GM19395 (cell line): ENCODE measurements around the gene MPPED2.

Experiments
- ATAC-seq: cut with Tn5 transposase; IDR thresholded peaks from one replicate; pipeline ENCODE4 v1.9.1; 2021; ENCODE audit warnings: mild to moderate bottlenecking, moderate library complexity; ENCODE audit not compliant: unreplicated experiment

MPPED2 gene

GRCh38 chr11:30586251-30587144 is at the start of gene MPPED2:
TSS of gene MPPED2 (minus strand) at chr11:30586353. CDS start at chr11:30580373, 5,980 bp downstream.
- ATAC-seq = peak; percentile 93

- no peak for ATAC-seq
These were observed 49.3 kb upstream of the MPPED2 start for GRCh38 chr11:30635401-30635989.

- no peak for ATAC-seq
These were observed 45.0 kb upstream of the MPPED2 start for GRCh38 chr11:30631148-30631547.

- ATAC-seq = no peak
These were observed 33.6 kb upstream of the MPPED2 start for GRCh38 chr11:30619767-30620166.

- no peak for ATAC-seq
These were observed 31.6 kb upstream of the MPPED2 start for GRCh38 chr11:30617762-30618161.

GRCh38 chr11:30610628-30611027 is 24.5 kb upstream of the MPPED2 start:
- no peak for ATAC-seq

GRCh38 chr11:30608534-30608933 is 22.4 kb upstream of the MPPED2 start:
- ATAC-seq = no peak

GRCh38 chr11:30605036-30605605 is 19.0 kb upstream of the MPPED2 start:
- ATAC-seq = peak; percentile 50

GRCh38 chr11:30603357-30603756 is 17.2 kb upstream of the MPPED2 start:
- no peak for ATAC-seq

- no peak for ATAC-seq
These were observed 10.7 kb upstream of the MPPED2 start for GRCh38 chr11:30596832-30597231.

GRCh38 chr11:30595934-30596333 is 9.8 kb upstream of the MPPED2 start:
- no peak for ATAC-seq

- ATAC-seq = no peak
These were observed 8.7 kb upstream of the MPPED2 start for GRCh38 chr11:30594646-30595411.

GRCh38 chr11:30587269-30587812 is 1.2 kb upstream of the MPPED2 start:
- ATAC-seq = no peak

GRCh38 chr11:30585892-30586250 is 282 bp downstream of the MPPED2 start:
- peak; percentile 29 for ATAC-seq

- peak; percentile 30 for ATAC-seq
These were observed 845 bp downstream of the MPPED2 start for GRCh38 chr11:30585125-30585891.

GRCh38 chr11:30583476-30584280 is 2.5 kb downstream of the MPPED2 start:
- ATAC-seq = no peak

- no peak for ATAC-seq
These were observed 3.4 kb downstream of the MPPED2 start for GRCh38 chr11:30582726-30583125.

- ATAC-seq = no peak
These were observed 4.5 kb downstream of the MPPED2 start for GRCh38 chr11:30581675-30582074.

GRCh38 chr11:30580573-30580972 is 5.6 kb downstream of the MPPED2 start:
- ATAC-seq = no peak
